HS-27A (cell line): ENCODE data around the gene SLC9A3.

Experiments used
- DNase-seq: peaks from one replicate; pipeline ENCODE4 v3.0.0-alpha.2; 2012; ENCODE audit warnings: low read depth, missing footprints

SLC9A3 gene

GRCh38 chr5:538801-539468 is 14.7 kb upstream of the SLC9A3 start:
- DNase-seq: no peak

GRCh38 chr5:538271-538771 is 14.1 kb upstream of the SLC9A3 start:
- DNase-seq: no peak

- DNase-seq: no peak
Measured at GRCh38 chr5:537621-538071, 13.4 kb upstream of the SLC9A3 start.

GRCh38 chr5:537098-537497 is 12.8 kb upstream of the SLC9A3 start:
- DNase-seq: no peak

- DNase-seq: no peak
Measured at GRCh38 chr5:535846-536698, 11.8 kb upstream of the SLC9A3 start.

- DNase-seq: no peak
Measured at GRCh38 chr5:534743-535671, 10.8 kb upstream of the SLC9A3 start.

GRCh38 chr5:533955-534742 is 9.9 kb upstream of the SLC9A3 start:
- no peak for DNase-seq

GRCh38 chr5:533243-533954 is 9.2 kb upstream of the SLC9A3 start:
- DNase-seq: no peak

GRCh38 chr5:532521-533242 is 8.4 kb upstream of the SLC9A3 start:
- DNase-seq: no peak

- no peak for DNase-seq
Measured at GRCh38 chr5:531749-532315, 7.6 kb upstream of the SLC9A3 start.

- no peak for DNase-seq
Measured at GRCh38 chr5:531101-531748, 7.0 kb upstream of the SLC9A3 start.

GRCh38 chr5:530001-530955 is 6.0 kb upstream of the SLC9A3 start:
- no peak for DNase-seq

- DNase-seq: no peak
Measured at GRCh38 chr5:528629-529511, 4.6 kb upstream of the SLC9A3 start.

GRCh38 chr5:527646-528628 is 3.7 kb upstream of the SLC9A3 start:
- DNase-seq: no peak

- DNase-seq: no peak
Measured at GRCh38 chr5:526456-527088, 2.3 kb upstream of the SLC9A3 start.
